Heart left ventricle (tissue), 13 donors: ENCODE measurements around the gene S100A7A.

ENCODE experiments used
- POLR2A ChIP-seq, 2 donors: fragments of 450-650 bp; IDR thresholded peaks; one replicate each; pipeline ENCODE4 v1.6.1; 2017; ENCODE audit warnings: antibody characterized with exemption in 2 of 2, mild to moderate bottlenecking in 2 of 2, moderate library complexity in 2 of 2
- TF ChIP-seq, protein P1 (sequence below), 12 donors: fragments of 200-600 bp; sonication (generic) in 4 of 12; IDR thresholded peaks; one replicate each; pipeline versions ENCODE4 v1.5.0 to v1.8.0; 2018 to 2022; ENCODE audit warnings: antibody characterized with exemption in 12 of 12, mild to moderate bottlenecking in 5 of 12
- donor health status: ischemic (EF 13 %, LVEDD 7.1; RV severe dilation, severe dysfunction).
- donor health status: DM: no; HTN: yes; CAD: no.
- donor health status: DM: no; HTN: no; CAD: no.
- donor health status: ischemic (EF 25% LVEDD 6.9; RV normal size, moderate dysfunction).
- donor health status: ischemic (EF 25% LVEDD 5.7; RV mildly dilated, moderate dysfunction).
- donor health status: ischemic (EF 35%, LVEDD 5.7; RV mildly dilated, moderate dysfunction).
- donor health status: nonischemic (EF 11% LVEDD 7.7; RV severe dilation, severe dysfunction).
- donor health status: DM: yes; HTN: yes; CAD: no.
- donor health status: PGD.
- donor health status: ischemic (EF 29% LVEDD 5.4; RV normal size, mild dysfunction).
- donor health status: nonischemic (EF 23%, LVEDD 6.1; RV moderate dilation, normal function).

GRCh38 chr1:153420306-153420705, 4.0 kb downstream of the S100A7A start:
- TF ChIP-seq, protein P1, sequence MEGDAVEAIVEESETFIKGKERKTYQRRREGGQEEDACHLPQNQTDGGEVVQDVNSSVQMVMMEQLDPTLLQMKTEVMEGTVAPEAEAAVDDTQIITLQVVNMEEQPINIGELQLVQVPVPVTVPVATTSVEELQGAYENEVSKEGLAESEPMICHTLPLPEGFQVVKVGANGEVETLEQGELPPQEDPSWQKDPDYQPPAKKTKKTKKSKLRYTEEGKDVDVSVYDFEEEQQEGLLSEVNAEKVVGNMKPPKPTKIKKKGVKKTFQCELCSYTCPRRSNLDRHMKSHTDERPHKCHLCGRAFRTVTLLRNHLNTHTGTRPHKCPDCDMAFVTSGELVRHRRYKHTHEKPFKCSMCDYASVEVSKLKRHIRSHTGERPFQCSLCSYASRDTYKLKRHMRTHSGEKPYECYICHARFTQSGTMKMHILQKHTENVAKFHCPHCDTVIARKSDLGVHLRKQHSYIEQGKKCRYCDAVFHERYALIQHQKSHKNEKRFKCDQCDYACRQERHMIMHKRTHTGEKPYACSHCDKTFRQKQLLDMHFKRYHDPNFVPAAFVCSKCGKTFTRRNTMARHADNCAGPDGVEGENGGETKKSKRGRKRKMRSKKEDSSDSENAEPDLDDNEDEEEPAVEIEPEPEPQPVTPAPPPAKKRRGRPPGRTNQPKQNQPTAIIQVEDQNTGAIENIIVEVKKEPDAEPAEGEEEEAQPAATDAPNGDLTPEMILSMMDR (IDR thresholded peaks at IDR 0.05) = no peak
- no peak for TF ChIP-seq POLR2A (IDR thresholded peaks at IDR 0.05)
